Measurements from ENCODE around the gene TRABD2B. TPM values are rescaled to one million over a fixed set of nuclear protein-coding genes. Genes with fewer than 3 reads are reported as not detected.

Gene TRABD2B
- total and polyA plus RNA-seq, 2 of the 13 experiments (the other 11 are each of a cell fraction or from before 2014, with no cell fraction given), result 0.04 TPM; not detected in 1

DNA sequence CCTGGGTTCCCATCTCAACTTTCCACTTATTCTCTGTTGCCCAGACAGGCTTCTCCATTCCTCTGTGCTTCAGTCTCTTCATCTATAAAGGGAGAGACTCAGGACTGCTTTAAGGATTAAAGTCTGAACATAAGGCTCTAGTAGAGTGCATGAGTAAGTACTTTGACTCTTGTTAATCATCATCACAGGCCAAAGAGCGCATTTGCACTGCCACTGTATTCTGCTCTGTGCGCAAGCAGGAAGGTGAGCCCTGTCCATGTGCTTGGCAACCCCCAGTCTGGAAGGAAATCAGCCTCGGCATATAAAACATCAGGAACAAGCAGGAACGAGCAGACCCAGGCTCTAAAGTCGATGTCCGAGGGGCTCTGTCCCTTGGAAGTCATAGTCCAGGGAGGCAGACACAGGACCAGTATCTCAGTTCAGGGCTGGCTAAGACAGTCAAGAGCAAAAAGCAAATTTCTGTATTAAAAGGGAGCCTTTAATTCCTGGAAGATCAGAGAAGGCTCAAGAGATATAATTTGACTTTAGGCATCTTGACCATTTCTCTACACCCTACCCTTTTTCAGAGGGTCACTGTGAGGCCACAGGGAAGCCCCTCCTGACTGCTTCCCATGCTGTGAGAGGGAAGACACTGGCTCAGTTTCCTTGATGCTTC, 131.2 kb downstream of the TRABD2B start (continued):
- TF ChIP-seq, protein P1, sequence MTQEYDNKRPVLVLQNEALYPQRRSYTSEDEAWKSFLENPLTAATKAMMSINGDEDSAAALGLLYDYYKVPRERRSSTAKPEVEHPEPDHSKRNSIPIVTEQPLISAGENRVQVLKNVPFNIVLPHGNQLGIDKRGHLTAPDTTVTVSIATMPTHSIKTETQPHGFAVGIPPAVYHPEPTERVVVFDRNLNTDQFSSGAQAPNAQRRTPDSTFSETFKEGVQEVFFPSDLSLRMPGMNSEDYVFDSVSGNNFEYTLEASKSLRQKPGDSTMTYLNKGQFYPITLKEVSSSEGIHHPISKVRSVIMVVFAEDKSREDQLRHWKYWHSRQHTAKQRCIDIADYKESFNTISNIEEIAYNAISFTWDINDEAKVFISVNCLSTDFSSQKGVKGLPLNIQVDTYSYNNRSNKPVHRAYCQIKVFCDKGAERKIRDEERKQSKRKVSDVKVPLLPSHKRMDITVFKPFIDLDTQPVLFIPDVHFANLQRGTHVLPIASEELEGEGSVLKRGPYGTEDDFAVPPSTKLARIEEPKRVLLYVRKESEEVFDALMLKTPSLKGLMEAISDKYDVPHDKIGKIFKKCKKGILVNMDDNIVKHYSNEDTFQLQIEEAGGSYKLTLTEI (CRISPR knock-in tag; conservative IDR thresholded peaks at IDR 0.05), result no peak
- TF ChIP-seq, protein P2, sequence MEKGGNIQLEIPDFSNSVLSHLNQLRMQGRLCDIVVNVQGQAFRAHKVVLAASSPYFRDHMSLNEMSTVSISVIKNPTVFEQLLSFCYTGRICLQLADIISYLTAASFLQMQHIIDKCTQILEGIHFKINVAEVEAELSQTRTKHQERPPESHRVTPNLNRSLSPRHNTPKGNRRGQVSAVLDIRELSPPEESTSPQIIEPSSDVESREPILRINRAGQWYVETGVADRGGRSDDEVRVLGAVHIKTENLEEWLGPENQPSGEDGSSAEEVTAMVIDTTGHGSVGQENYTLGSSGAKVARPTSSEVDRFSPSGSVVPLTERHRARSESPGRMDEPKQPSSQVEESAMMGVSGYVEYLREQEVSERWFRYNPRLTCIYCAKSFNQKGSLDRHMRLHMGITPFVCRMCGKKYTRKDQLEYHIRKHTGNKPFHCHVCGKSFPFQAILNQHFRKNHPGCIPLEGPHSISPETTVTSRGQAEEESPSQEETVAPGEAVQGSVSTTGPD (CRISPR knock-in tag; IDR thresholded peaks at IDR 0.05), result no peak
- no peak for TF ChIP-seq KDM4B (CRISPR knock-in tag; IDR thresholded peaks at IDR 0.05)
- TF ChIP-seq ZNF33A (CRISPR knock-in tag; IDR thresholded peaks at IDR 0.05; ENCODE audit: borderline replicate concordance), result no peak
- no peak for TF ChIP-seq KLF9 (CRISPR knock-in tag; IDR thresholded peaks at IDR 0.05; ENCODE audit: low read depth)
- no peak; the same call in 1 of the 2 replicates for TF ChIP-seq ZNF501 (CRISPR knock-in tag; IDR thresholded peaks at IDR 0.05)
- peak; percentile 69; the same call in 1 of the 2 replicates for TF ChIP-seq ERF (CRISPR knock-in tag; IDR thresholded peaks at IDR 0.05)
- TF ChIP-seq NFKBIZ (CRISPR knock-in tag; IDR thresholded peaks at IDR 0.05), result peak; percentile 10; the same call in 1 of the 2 replicates
- TF ChIP-seq HMG20B (CRISPR knock-in tag; conservative IDR thresholded peaks at IDR 0.05), result no peak
- no peak for TF ChIP-seq ZNF12 (CRISPR knock-in tag; IDR thresholded peaks at IDR 0.05)
- TF ChIP-seq NCOR1 (IDR thresholded peaks at IDR 0.05; ENCODE audit: borderline replicate concordance, low read length), result 0 out of 2 replicates have a peak, but pooled peaks have one; percentile 33
- no peak for TF ChIP-seq SNAI1 (CRISPR knock-in tag; IDR thresholded peaks at IDR 0.05; ENCODE audit: borderline replicate concordance)
- TF ChIP-seq, protein P3, sequence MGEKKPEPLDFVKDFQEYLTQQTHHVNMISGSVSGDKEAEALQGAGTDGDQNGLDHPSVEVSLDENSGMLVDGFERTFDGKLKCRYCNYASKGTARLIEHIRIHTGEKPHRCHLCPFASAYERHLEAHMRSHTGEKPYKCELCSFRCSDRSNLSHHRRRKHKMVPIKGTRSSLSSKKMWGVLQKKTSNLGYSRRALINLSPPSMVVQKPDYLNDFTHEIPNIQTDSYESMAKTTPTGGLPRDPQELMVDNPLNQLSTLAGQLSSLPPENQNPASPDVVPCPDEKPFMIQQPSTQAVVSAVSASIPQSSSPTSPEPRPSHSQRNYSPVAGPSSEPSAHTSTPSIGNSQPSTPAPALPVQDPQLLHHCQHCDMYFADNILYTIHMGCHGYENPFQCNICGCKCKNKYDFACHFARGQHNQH (CRISPR knock-in tag; IDR thresholded peaks at IDR 0.05), result no peak; the same call in 1 of the 2 replicates
- peak; percentile 28 for TF ChIP-seq MED8 (CRISPR knock-in tag; IDR thresholded peaks at IDR 0.05; ENCODE audit: insufficient replicate concordance)
- no peak for TF ChIP-seq ATF7 (IDR thresholded peaks at IDR 0.05)
- TF ChIP-seq ATF7 (CRISPR knock-in tag; IDR thresholded peaks at IDR 0.05), result no peak
- TF ChIP-seq ATF1 (CRISPR knock-in tag; IDR thresholded peaks at IDR 0.05), result no peak
- no peak for TF ChIP-seq ZFP1 (CRISPR knock-in tag; IDR thresholded peaks at IDR 0.05)
- no peak for TF ChIP-seq KAT8 (CRISPR knock-in tag; IDR thresholded peaks at IDR 0.05)
- no peak for TF ChIP-seq YEATS4 (CRISPR knock-in tag; IDR thresholded peaks at IDR 0.05; ENCODE audit: borderline replicate concordance)
- TF ChIP-seq ZNF30 (CRISPR knock-in tag; IDR thresholded peaks at IDR 0.05), result no peak
- no peak for TF ChIP-seq REPIN1 (CRISPR knock-in tag; IDR thresholded peaks at IDR 0.05; ENCODE audit: borderline replicate concordance, low read depth)
- no peak for TF ChIP-seq ZNF605 (CRISPR knock-in tag; IDR thresholded peaks at IDR 0.05)
- TF ChIP-seq SIN3B (IDR thresholded peaks at IDR 0.05; ENCODE audit: low read length), result no peak
- TF ChIP-seq KAT2B (IDR thresholded peaks at IDR 0.05; ENCODE audit: borderline replicate concordance, low read depth, low read length), result no peak
- no peak for TF ChIP-seq ZNF737 (CRISPR knock-in tag; IDR thresholded peaks at IDR 0.05; ENCODE audit: borderline replicate concordance)
- TF ChIP-seq, protein P4, sequence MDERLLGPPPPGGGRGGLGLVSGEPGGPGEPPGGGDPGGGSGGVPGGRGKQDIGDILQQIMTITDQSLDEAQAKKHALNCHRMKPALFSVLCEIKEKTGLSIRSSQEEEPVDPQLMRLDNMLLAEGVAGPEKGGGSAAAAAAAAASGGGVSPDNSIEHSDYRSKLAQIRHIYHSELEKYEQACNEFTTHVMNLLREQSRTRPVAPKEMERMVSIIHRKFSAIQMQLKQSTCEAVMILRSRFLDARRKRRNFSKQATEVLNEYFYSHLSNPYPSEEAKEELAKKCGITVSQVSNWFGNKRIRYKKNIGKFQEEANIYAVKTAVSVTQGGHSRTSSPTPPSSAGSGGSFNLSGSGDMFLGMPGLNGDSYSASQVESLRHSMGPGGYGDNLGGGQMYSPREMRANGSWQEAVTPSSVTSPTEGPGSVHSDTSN (CRISPR knock-in tag; IDR thresholded peaks at IDR 0.05), result no peak
- peak; percentile 92 for TF ChIP-seq MYC (CRISPR knock-in tag; IDR thresholded peaks at IDR 0.05; ENCODE audit: borderline replicate concordance)
